ENCODE data around the gene ADGRD1. TPM values are rescaled to one million over a fixed set of nuclear protein-coding genes. Genes with fewer than 3 reads are reported as not detected.

ADGRD1 gene
- total RNA-seq, 1 donor from 2014 or later = 1.7 TPM

DNA sequence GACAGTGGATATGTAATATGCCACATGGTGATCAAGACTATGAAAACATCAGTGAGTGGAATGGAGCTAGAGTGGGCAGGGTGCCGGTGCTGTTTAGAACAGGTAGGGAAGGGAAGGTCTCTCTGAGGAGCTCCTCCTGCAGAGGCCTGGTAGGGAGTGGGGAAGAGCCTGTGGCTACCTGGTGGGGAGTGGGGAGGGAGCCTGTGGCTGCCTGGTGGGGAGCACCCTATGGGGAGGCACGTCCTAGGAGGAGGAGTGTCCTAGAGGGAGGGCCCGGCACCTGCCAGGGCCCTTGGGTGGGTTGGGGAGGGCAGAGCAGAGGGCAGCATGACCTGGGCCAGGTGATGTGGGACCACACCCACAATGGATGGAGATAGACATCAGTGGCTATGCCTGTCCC is 122.6 kb downstream of the ADGRD1 start:
- H3K4me1 Mint-ChIP-seq (ENCODE audit: unreplicated experiment) = no peaks in the 10 kb centered on the region
- H3K27ac Mint-ChIP-seq (ENCODE audit: unreplicated experiment) = no peak overlapping the region

DNA sequence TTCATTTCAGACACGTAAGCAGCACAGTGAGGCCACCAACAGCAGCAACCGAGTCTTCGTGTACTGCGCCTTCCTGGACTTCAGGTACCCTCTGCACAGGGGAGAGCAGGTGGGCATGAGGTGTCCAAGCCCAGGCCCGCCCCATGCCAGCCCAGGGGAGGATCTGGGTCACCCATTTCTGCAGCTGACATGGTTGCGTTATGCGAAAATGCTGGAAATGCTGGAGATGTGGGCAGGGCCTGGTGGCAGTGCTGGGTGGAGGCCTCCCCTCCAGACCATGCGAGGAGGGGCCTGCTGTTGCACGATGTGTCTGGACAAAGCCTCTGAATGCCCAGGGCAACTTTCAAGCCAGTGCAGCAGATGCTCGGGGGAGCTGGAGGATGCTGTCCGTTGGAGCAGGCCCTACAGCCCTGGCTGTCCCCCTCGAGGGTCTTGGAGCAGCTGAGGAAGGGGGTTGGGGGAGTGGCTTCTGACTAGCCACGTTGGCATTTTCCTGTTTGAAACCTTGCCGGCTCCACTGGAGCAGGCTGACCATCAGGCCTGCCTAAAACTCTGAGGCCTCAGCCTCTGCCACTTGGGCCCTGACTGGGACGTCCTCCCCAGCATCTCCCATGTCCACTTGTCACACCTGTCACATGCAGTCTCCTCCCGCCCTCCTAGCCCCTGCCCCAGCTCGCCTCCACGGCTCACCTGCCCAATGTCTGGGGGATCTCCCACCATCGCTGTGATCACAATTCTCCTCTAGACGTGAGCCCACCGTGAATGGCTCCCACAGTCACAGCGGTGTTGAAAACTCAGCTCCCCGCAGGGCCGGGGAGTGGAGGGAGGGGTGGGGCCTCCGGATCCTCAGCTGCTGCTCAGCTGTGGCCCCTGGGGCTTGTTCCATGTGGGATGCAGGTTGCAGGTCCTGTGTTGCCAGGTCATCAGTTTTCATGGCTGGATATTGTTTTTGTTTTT is 123.4 kb downstream of the ADGRD1 start:
- Mint-ChIP-seq H3K4me3 (ENCODE audit: unreplicated experiment) (no peak overlapping the region), H3K36me3 (ENCODE audit: low read depth, unreplicated experiment) (peaks cover 3% of the 10 kb centered on the region), H3K4me1 (ENCODE audit: unreplicated experiment) (no peaks in the 10 kb centered on the region), H3K9me3 (ENCODE audit: unreplicated experiment) (peaks cover 5% of the 10 kb centered on the region), H3K27ac (ENCODE audit: unreplicated experiment) (no peak overlapping the region), H3K27me3 (ENCODE audit: unreplicated experiment) (peaks cover 4% of the 10 kb centered on the region)
- no peak for DNase-seq (ENCODE audit: low spot score)
- TF ChIP-seq, protein P1, sequence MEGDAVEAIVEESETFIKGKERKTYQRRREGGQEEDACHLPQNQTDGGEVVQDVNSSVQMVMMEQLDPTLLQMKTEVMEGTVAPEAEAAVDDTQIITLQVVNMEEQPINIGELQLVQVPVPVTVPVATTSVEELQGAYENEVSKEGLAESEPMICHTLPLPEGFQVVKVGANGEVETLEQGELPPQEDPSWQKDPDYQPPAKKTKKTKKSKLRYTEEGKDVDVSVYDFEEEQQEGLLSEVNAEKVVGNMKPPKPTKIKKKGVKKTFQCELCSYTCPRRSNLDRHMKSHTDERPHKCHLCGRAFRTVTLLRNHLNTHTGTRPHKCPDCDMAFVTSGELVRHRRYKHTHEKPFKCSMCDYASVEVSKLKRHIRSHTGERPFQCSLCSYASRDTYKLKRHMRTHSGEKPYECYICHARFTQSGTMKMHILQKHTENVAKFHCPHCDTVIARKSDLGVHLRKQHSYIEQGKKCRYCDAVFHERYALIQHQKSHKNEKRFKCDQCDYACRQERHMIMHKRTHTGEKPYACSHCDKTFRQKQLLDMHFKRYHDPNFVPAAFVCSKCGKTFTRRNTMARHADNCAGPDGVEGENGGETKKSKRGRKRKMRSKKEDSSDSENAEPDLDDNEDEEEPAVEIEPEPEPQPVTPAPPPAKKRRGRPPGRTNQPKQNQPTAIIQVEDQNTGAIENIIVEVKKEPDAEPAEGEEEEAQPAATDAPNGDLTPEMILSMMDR (IDR thresholded peaks at IDR 0.05; ENCODE audit: unreplicated experiment) = no peak

More for the DNA sequence above, 122.6 kb downstream of the ADGRD1 start:
- H3K27me3 Mint-ChIP-seq (ENCODE audit: unreplicated experiment) = peaks cover 4% of the 10 kb centered on the region
- H3K36me3 Mint-ChIP-seq (ENCODE audit: low read depth, unreplicated experiment) = peaks cover 3% of the 10 kb centered on the region
- DNase-seq (ENCODE audit: low spot score) = no peak
- TF ChIP-seq, protein P1 (IDR thresholded peaks at IDR 0.05; ENCODE audit: unreplicated experiment) = no peak
- no peak overlapping the region for H3K4me3 Mint-ChIP-seq (ENCODE audit: unreplicated experiment)
- H3K9me3 Mint-ChIP-seq (ENCODE audit: unreplicated experiment) = peaks cover 2% of the 10 kb centered on the region

DNA sequence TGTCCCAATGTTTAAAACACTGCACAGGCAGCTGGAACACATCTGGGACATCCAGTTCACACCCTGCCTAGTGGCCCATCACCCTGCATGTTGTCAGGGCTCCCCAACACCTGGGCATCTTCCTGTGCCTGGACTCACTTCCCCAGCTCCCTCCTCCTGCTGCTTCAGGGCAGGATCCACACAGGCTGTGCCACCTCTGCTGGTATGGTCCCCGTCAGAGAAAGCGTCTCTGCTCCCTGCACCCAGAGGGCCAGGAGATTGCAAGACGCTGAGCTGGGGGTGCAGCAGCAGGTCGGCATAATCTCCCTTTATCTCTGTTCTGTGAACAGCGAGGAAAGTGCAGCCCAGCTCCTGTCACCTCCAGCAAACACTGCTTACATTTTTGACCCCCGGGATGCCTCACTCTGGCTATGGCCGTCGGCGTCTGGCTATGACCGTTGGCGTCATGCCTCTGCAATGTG is 124.3 kb downstream of the ADGRD1 start:
- H3K9me3 Mint-ChIP-seq (ENCODE audit: unreplicated experiment) = peaks cover 5% of the 10 kb centered on the region
- no peak for DNase-seq (ENCODE audit: low spot score)

DNA sequence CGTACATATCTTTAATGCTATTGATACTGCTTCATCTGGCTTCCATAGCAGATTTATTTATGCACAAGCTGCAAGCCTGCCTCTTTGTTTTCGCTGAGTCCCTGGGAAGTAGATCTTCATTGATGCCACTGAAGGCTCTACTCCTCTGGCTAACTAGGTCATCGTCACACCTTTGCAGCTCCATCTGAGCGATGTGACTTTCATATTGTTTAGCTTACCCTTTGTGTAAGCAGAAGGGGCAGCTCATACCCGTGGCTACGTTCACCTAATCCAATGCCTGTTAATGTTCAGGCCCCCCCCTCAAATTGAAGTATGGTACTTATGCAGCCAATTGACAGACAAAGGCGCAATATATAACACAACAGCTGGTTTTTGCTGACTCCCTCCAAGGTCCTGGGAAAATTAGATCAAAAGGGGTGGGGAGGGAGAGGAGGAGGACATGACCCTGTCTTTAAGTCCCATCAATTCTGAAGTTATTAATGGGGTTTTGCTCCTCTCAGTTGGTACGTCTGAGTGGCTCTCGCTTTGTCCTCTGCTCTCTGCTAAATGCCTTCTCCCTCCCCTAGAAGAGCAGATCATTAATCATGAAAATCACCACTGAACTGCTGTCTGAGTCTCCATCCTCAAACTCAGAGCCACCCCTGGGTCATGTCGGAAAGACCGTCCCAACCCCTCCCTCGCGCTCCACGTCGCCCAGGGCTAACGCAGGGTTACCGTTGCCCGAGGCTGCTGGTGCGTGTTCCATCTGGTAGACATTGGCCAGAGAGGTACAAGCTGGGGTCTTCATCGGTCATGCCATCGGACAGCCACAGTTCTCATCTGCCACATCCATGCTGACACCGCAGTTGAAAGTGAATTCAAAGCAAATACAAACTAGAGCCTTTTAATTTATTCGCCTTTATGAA is 128.8 kb downstream of the ADGRD1 start:
- Mint-ChIP-seq H3K4me1 (ENCODE audit: unreplicated experiment) (peaks cover 4% of the 10 kb centered on the region), H3K9me3 (ENCODE audit: unreplicated experiment) (peaks cover 5% of the 10 kb centered on the region), H3K27me3 (ENCODE audit: unreplicated experiment) (peaks cover 6% of the 10 kb centered on the region), H3K36me3 (ENCODE audit: low read depth, unreplicated experiment) (no peaks in the 10 kb centered on the region), H3K27ac (ENCODE audit: unreplicated experiment) (no peak overlapping the region), H3K4me3 (ENCODE audit: unreplicated experiment) (no peak overlapping the region)
- TF ChIP-seq, protein P1 (IDR thresholded peaks at IDR 0.05; ENCODE audit: unreplicated experiment) = no peak
- DNase-seq (ENCODE audit: low spot score) = no peak

More for the DNA sequence above, 124.3 kb downstream of the ADGRD1 start:
- Mint-ChIP-seq H3K36me3 (ENCODE audit: low read depth, unreplicated experiment) (peaks cover 3% of the 10 kb centered on the region), H3K4me3 (ENCODE audit: unreplicated experiment) (no peak overlapping the region), H3K27ac (ENCODE audit: unreplicated experiment) (no peak overlapping the region), H3K27me3 (ENCODE audit: unreplicated experiment) (peaks cover 4% of the 10 kb centered on the region), H3K4me1 (ENCODE audit: unreplicated experiment) (no peaks in the 10 kb centered on the region)
- TF ChIP-seq, protein P1 (IDR thresholded peaks at IDR 0.05; ENCODE audit: unreplicated experiment) = no peak

Data from endothelial cell (in vitro differentiated cells).